ENCODE data around the gene PAN3.

The PAN3 gene

DNA sequence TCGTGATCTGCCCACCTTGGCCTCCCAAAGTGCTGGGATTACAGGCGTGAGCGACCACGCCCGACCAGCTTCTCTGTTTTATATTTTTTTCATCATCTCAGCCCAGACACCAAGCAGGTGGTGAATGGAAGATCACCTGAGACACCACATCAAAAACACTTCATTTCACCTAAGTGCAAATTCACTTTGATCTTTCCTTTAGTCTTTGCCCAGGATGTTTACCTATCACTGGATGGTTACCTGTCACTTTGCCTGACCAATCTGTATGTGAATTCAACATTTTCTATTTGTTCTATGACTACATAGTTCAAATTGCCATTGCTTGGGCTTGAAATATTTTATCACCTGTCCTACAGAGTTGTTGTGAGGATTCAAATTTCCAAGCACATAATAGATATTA is 65.7 kb downstream of the PAN3 start:
- in situ Hi-C loops (cut with HindIII; ENCODE audit: low sequenced_read_pairs): no loop called here

DNA sequence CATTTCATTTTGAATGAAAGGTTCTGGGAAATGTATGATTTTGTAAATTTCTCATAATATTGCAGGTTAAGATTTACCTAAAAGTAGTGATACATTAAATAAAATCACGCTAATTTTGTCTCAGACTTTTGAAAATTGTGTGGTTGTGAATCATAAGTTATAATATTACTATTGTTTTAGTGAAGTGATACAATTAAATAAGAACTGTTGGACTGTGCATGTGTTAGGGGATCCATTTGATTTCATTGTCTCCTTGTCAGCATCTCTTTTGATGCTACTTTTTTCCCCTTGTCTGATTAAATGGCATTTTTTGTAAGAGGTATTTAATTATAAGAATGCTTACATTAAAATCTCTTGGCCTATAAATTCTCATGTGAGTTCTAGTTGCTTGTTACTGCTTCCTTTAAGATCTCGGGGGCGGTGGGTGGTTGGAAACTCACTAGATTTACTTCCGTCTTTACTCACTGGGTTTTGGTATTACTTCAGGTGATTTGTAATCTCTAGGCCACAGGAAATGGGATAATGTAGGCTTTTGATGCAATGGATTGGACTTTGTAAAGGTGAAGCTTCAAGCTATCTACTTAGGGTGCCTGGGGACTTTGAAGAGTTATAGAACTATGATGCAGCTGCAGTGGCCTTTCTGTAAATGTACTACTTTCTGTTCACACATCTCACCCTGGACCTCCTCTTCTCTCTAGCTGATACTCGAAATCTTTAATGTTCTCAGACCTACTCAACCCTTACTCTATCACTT is 66.5 kb downstream of the PAN3 start:
- in situ Hi-C loops (cut with HindIII; ENCODE audit: low sequenced_read_pairs): no loop called here

DNA sequence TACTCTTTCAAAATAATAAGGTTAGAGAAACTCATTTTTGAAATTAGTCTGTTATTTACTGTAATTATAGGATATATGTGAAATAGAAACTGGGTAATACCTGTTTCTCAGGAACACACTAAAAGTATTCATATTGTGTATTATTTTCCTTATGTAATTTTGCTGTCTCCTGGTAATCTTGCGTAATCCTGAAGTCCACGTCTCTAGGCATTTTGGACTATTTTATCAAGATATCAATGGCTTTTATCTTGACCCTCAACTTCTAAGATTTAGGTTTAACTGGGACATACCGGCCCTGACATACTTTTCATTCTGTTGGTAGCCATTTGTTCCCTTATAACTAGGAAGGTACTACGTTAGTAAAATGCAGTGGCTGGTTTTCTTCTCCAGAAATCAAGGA is 80.3 kb downstream of the PAN3 start:
- in situ Hi-C loops (cut with HindIII; ENCODE audit: low sequenced_read_pairs): no loop called here

DNA sequence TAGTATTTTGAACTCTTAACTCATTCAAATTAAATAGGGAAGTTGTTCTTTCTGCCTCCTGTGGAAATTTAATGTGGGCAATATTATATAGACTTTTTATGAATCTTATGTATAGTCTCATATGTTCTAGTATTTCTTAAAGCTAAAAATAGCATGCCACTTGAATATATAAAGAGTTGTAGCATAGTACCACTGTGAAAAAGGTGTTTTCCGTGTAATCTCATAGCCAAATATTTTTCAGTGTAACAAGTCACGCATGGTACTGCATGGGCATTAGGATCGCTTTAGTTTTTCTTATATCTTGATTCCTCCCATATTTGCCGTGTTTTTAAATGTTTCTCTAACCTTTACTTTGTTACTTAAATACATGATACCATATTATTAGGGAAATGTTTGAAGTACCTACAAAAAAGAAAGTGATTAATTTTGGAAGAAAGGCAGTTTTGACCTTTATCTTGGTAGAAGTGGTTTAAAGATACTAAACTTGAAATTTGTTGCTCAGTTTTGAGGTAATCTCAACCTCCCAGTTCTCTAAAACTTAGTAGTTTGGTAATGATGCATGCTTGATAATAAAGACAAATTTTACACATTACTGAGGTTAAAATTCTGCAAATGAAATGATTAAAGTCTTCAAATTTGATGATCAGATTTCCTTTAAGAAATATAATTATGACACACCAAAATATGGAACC is 81.2 kb downstream of the PAN3 start:
- in situ Hi-C loops (cut with HindIII; ENCODE audit: low sequenced_read_pairs): no loop called here

DNA sequence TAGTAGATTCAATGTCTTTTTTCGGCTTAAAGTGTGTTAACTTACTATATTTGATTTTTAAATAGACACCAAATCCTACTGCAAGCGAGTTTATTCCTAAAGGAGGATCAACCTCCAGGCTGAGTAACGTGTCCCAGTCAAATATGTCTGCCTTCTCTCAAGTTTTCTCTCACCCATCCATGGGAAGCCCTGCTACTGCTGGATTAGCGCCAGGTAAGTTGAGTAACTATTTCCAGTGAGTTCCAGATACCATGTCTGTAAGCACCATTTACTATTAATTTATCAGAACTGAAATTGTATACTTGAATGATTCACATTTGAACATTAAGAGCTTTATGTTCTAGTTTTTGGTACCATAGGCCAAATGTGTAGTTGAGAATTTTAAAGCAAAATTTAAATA is 81.8 kb downstream of the PAN3 start:
- in situ Hi-C loops (cut with HindIII; ENCODE audit: low sequenced_read_pairs): no loop called here

DNA sequence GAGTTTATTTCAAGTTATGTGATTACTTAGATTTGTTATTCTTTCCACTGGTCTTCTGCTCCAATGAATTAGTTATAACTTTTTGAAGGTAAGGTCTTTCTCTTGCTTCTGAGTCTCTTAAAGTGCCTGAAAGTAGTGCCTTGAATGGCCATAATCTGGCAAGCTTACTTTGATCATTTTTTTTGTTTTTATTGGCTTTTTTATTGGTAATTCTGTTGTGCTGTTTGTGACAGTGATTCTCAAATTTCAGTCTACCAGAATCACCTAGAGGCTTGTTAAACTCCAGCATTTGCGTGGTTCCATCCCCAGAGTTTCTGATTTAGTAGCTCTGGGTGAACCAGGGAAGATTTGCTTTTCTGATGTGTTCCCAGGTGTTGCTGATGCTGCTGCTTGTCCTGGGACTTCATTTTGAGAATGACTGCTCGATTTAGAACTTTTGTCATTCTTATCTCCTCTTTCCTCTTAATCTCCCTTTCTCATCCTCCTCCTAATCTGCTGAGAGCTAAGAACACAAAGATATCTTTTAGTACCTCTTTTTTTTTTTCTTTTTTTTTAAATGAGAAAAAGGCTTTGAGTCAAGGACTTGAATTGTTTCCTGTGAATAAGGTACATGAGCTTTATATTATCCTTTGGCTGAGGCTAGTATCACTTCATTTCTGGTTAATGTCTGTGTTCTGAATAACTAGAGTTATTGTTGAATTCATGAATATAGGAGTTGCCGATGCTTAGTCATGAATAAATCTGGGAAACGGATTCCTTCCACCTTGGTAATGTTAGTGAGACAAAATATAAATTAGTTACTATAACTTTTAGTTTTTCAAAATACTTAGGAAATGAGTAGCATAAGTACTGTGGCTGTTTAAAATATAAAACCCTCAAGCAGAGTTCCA is 91.4 kb downstream of the PAN3 start:
- in situ Hi-C loops (cut with HindIII; ENCODE audit: low sequenced_read_pairs): no loop called here

DNA sequence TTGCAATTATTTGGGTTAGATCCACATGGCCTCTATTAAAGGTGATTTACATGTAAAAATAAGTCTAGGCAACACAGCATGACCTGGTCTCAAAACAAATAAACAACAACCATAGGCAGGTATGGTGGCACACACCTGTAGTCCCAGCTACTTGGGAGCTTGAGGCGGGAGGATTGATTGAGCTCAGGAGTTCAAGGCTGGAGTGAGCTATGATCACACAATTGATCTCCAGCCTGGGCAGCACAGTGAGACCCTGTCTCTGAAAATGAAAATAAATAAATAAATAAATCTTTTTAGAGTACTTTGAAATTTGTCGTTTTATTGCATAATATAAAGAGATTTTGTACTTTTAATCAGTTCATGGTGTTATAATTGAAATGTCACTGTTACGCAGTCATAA is 93.3 kb downstream of the PAN3 start:
- in situ Hi-C loops (cut with HindIII; ENCODE audit: low sequenced_read_pairs): no loop called here

DNA sequence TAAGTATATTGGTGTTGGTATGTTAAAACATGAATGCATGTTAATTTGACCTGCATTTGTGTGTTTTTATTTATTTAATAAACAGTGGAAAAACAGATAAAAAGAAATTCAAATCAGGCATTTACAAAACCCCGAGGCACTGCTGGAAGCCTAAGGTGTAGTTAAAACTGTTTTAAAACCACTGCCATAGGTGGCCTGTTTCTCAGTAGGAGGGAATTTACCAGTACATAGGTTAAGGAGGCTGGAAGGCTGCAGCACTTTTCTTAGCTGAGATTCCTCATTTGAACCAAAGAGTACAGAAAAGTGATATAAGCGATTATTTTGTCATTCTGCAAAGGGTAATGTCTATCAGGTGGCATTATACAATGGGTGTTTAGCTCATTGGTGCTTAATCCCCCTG is 99.6 kb downstream of the PAN3 start:
- in situ Hi-C loops (cut with HindIII; ENCODE audit: low sequenced_read_pairs): no loop called here

DNA sequence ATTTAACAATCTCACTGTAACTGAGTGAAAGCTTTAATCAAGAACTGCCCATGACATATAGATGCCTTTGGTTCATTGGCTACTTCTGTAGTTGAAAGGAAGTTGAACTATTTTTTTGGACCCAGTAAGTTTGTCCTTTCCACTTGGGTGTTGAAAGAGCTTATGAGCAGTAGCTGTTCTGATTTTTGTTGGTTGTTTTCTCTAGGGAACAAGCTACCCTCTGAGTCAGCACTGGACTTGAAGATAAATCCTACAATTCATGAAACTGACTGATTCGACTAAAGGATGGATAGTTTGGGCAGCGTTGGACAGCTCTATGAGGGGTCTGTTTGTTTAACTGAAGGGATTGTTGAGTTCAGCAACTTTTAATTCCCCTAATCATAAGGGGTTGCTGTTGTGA is 101.0 kb downstream of the PAN3 start:
- in situ Hi-C loops (cut with HindIII; ENCODE audit: low sequenced_read_pairs): no loop called here

DNA sequence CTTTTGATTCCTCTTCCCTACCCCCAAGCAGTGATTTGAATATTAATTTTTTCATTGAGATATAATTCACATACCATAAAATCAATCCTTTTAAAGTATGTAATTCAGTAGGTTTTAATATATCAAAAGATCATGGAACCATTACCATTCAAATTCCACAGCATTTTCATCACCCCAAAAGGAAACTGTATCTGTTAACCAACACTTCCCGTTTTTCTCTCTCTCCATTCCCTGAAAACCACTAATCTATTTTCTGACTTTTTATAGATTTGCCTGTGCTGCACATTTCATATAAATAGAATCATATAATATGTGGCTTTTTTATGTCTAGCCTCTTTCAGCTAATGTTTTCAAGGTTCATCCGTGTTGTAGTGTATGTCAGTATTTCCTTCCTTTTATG is 107.1 kb downstream of the PAN3 start:
- in situ Hi-C loops (cut with HindIII; ENCODE audit: low sequenced_read_pairs): no loop called here

DNA sequence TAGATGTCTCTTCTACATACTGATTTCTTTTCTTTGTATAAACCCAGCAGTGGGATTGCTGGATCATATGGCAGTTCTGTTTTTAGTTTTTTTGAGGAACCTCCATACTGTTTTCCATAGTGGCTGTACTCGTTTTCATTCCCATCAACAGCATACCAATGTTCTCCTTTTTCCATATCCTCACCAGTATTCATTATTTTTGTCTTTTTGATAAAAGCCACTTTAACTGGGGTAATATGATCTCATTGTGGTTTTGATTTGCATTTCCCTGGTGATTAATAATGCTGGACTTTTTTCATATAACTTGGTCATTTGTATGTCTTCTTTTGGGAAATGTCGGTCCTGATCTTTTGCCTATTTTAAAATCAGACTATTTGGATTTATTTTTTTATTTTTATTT is 108.5 kb downstream of the PAN3 start:
- in situ Hi-C loops (cut with HindIII; ENCODE audit: low sequenced_read_pairs): no loop called here

DNA sequence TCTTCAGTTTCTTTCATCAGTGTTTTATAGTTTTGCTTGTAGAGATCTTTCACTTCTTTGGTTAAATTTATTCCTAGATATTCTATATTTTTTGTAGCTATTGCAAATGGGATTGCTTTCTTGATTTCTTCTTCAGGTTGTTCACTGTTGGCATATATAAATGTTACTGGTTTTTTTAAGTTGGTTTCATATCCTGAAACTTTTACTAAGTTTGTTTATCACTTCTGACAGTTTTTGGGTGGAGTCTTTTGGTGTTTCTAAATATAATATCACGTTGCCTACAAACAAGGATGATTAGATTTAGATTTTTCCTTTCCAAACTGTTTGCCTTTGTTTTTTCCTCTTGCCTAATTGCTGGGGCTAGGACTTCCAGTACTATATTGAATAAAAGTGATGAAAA is 109.7 kb downstream of the PAN3 start:
- in situ Hi-C loops (cut with HindIII; ENCODE audit: low sequenced_read_pairs): no loop called here

DNA sequence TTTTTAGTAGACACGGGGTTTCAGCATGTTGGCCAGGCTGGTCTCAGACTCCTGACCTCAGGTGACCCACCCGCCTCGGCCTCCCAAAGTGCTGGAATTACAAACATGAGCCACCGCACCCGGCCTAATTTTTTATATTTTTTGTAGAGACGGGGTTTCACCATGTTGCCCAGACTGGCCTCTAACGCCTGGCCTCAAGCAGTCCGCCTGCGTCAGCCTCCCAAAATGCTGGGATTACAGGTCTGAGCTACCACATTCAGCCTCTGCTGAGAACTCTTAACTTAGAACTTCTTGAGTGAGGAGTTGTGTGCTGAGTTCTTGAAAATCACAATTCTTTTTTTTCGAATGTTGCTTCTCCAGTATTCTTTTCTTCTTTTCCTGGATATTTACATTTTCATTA is 112.2 kb downstream of the PAN3 start:
- in situ Hi-C loops (cut with HindIII; ENCODE audit: low sequenced_read_pairs): no loop called here

DNA sequence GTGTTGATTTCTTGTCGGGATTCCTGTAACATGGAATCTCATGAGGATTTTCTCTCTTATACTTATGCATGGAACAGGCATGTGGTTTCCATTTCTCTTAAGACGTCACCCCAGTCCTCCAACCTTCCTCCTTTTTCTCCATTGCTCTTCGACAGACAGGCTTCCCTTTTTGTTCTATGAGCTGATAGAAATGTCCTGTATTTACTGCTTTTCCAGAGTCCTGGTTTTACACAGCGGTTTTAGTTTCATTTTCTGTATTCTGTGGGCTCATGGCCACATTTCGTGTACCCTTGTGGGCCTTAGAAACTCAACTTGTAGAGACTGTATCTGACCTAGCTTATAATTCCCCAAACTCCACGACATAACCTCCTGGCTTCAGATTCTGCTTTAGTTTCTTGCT is 113.1 kb downstream of the PAN3 start:
- in situ Hi-C loops (cut with HindIII; ENCODE audit: low sequenced_read_pairs): no loop called here

DNA sequence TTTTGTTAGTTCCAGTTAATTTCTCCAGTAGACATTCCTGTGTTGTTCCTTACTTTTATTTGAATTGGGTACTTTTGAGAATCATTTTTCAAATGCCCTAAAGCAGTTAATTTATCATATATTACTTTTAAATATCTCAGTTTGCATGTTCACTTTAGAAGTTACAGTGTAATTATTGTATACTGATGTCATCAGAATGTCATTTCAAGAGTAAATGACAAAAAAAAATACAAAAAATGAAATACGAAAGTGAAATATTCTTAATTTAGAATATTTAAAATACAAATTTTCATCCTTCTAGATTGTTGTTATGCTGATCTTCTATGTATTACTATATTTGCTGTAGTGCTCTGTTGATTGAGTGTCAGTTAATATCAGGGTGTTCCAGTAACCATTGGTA is 114.2 kb downstream of the PAN3 start:
- in situ Hi-C loops (cut with HindIII; ENCODE audit: low sequenced_read_pairs): no loop called here

DNA sequence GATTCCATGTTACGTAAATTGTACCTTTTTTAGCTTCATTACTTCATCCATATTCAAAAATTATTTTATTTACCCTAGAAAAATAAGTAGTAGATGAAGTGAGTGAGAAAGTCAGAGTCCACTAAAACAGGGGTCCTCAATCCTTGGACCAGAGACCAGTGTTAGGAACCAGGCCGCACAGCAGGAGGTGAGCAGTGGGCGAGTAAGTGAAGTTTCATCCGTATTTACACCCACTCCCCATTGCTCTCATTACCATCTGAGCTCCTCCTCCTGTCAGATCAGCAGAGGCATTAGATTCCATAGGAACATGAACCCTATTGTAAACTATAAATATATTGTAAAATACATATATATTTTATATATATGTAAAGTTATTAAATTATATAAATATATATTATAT is 119.0 kb downstream of the PAN3 start:
- in situ Hi-C loops (cut with HindIII; ENCODE audit: low sequenced_read_pairs): no loop called here

DNA sequence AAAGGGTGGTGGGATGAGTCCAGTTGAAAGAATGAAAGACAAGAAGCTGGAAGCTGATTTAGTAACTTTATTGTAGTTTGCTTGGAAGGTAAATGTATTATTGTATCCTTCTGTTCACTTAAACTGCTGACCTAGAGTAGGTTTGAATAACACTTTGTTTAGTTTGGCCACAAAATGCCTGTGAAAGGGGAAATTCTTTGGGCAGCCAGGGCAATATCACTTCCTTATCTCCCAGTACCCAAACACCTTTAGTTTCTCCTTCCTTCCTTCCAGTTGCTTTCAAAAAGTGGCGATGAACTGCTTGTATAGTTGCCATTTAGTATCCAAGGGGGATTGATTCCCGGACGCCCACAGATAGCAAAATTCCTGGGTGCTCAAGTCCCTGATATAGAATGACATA is 120.1 kb downstream of the PAN3 start:
- in situ Hi-C loops (cut with HindIII; ENCODE audit: low sequenced_read_pairs): no loop called here

DNA sequence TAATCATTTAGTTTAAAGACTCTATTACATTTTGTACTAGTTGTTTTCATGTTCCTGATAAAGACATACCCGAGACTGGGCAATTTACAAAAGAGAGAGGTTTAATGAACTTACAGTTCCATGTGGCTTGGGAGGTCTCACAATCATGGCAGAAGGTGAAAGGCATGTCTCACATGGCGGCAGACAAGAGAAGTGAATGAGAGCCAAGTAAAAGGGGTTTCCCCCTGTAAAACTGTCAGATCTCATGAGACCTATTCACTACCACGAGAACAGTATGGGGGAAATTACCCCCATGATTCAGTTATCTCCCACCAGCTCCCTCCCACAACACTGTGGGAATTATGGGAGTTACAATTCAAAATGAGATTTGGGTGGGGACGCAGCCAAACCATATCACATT is 129.2 kb downstream of the PAN3 start:
- in situ Hi-C loops (cut with HindIII; ENCODE audit: low sequenced_read_pairs): no loop called here

DNA sequence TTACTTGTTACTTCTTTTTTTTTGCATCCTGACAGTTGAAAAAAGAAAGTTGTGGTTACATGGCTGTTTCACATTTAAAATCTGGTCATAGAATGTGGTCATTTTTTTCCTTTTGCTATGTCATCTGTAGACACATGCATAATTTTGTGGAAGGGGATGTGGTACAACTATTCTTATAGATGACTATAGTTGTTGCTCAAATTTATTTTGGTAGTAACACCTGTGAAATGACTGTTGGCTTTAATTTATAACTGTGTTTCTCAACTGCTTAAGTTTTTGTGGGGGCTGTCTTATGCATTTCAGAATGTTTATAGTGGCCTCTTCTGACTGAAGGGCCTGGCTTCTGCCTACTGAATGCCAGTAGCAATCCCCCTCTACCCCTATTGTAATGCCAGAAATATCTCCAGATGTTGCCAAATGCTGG is 130.5 kb downstream of the PAN3 start:
- in situ Hi-C loops (cut with HindIII; ENCODE audit: low sequenced_read_pairs): no loop called here

DNA sequence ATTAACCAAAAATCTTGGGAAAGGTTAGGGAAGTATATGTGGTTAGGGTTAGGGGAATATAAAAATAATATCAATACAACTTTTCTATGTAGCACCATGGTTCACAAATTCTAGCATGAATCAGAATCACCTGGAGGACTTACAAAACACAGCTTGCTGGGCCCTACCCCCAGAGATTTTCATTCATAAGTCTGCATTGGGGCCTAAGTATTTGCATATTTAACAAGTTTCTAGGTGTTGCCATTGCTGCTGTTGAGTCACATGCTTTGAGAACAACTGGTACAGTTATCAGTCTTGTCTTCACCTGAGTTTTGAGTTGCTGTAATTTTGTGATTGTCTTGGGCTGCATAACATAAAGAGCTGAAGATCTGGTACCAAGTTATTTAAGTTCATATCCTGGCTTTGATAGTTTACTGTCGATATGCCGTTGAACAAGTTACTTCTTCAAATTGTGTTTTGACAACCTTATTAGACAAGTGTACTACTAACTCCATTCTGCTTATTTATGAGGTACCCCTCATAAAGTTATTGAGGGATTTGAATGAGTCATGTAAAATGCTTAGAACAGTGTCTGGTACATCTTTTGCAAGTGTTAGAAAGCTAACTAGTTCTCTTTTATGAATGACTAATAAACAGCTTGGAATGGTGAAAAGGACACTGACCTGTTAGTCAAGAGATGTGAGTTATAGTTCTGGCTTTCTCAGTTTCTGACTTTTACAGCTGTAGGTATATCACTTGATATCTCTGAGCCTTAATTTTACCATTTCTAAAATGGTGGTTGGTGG is 132.9 kb downstream of the PAN3 start:
- in situ Hi-C loops (cut with HindIII; ENCODE audit: low sequenced_read_pairs): no loop called here

DNA sequence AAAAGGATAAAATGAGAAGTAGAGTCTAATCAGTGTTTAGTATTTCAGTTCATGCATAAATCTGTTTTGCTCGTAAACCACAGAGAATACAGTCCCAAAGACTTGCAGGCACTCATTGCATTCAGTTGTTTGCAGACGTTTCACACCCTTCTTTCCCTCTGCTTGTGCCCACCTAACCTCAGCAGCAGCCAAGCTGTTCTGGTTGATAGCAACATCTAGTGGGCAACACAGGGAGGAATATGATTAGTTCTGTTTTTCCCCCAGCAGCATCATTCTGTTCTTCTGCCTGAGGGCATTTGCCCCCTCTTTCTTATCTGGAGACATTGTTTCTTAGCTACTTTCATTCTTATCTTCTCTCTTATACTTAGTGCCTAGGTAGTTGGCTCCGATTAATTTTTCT is 135.6 kb downstream of the PAN3 start:
- in situ Hi-C loops (cut with HindIII; ENCODE audit: low sequenced_read_pairs): no loop called here
